Activated naive CD8-positive, alpha-beta T cell treated with anti-CD3 and anti-CD28 coated beads, Interleukin-2, amount 50 U/mL, for 24 hours (primary cell): ENCODE measurements around the gene TGM5.

Source experiments
- ATAC-seq: fragments of 150-1000 bp; cut with Tn5 transposase; one replicate; pipeline ENCODE4 v1.10.0; 2021
- DNase-seq: peaks from one replicate; pipeline ENCODE4 v3.0.0; 2021
- H3K27ac Mint-ChIP-seq: one replicate; pipeline ENCODE4 v1.8.0; 2021; ENCODE audit warnings: mild to moderate bottlenecking, mixed read lengths
- H3K27me3 Mint-ChIP-seq: one replicate; pipeline ENCODE4 v1.8.0; 2021; ENCODE audit warnings: mixed read lengths
- H3K36me3 Mint-ChIP-seq: one replicate; pipeline ENCODE4 v1.8.0; 2021; ENCODE audit warnings: low read depth, mixed read lengths
- H3K4me1 Mint-ChIP-seq: one replicate; pipeline ENCODE4 v1.8.0; 2021; ENCODE audit warnings: mixed read lengths
- H3K4me3 Mint-ChIP-seq: one replicate; pipeline ENCODE4 v1.8.0; 2021; ENCODE audit warnings: mild to moderate bottlenecking, moderate library complexity, mixed read lengths
- H3K9me3 Mint-ChIP-seq: one replicate; pipeline ENCODE4 v1.8.0; 2021; ENCODE audit warnings: mixed read lengths

Gene TGM5

DNA sequence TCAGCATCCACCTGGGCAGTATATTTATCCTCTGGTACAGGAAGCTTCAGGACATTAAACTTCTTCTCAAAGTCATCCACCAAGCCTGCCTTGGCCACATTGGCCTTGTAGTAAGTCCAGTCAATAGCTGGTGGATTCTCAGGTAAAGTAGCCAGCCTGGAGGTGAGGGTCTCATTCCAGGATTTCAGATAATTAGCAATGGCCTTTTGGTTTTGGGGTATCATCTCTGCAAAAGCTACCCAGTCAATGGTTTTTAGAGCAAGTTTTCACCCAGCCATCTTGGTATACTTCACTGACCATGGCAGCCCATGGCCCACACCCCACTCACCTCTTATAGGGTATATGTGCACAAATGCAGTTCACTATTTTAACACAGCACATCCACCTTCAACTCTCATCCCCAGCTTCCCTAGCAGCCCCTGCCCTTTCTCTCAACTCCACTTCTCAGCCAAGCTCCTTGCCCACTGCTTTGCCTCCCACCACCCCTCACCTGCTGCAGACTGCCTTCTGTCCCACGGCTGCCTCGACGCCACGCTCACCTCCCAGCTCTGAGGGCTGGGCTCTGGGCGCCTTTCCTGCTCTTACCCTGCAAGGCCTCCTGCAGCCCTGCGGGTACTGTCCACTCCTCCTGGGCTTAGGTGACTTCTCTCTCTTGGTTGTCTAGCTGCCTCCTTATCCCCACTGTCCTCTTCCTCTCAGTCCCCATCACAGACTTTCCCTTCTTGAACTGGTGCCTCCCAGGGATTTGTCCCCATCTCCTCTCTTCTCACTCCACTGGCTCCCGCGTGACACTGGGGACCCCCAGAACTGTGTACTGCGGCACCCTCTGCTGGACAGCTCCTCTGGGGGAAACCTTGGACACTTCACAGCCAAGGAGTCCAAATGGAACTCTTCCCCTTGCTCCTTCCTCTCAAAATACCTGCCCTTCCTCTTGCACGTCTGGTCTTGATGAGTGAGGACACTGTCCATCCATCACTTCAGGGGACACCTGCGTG, 1.7 kb upstream of the TGM5 start:
- no peaks in the 10 kb centered on the region for H3K36me3 Mint-ChIP-seq
- H3K4me3 Mint-ChIP-seq, result no peak overlapping the region
- H3K27me3 Mint-ChIP-seq, result peaks cover 4% of the 10 kb centered on the region
- H3K27ac Mint-ChIP-seq, result no peak overlapping the region
- peaks cover 10% of the 10 kb centered on the region for H3K4me1 Mint-ChIP-seq
- ATAC-seq, result peak; percentile 76
- peaks cover 6% of the 10 kb centered on the region for H3K9me3 Mint-ChIP-seq
- peak; percentile 58 for DNase-seq

GRCh38 chr15:43267439-43267838, 711 bp upstream of the TGM5 start:
- Mint-ChIP-seq H3K4me1 (peaks cover 10% of the 10 kb centered on the region), H3K27me3 (peaks cover 4% of the 10 kb centered on the region), H3K4me3 (no peak overlapping the region), H3K9me3 (peaks cover 6% of the 10 kb centered on the region), H3K36me3 (no peaks in the 10 kb centered on the region), H3K27ac (no peak overlapping the region)
- no peak for DNase-seq
- ATAC-seq, result no peak

GRCh38 chr15:43266386-43266785, 342 bp downstream of the TGM5 start:
- ATAC-seq (no peak), DNase-seq (no peak)
- H3K36me3 Mint-ChIP-seq, result no peaks in the 10 kb centered on the region
- H3K4me3 Mint-ChIP-seq, result no peak overlapping the region
- no peaks in the 10 kb centered on the region for H3K9me3 Mint-ChIP-seq
- H3K27ac Mint-ChIP-seq, result no peak overlapping the region
- peaks cover 4% of the 10 kb centered on the region for H3K27me3 Mint-ChIP-seq
- H3K4me1 Mint-ChIP-seq, result peaks cover 9% of the 10 kb centered on the region

DNA sequence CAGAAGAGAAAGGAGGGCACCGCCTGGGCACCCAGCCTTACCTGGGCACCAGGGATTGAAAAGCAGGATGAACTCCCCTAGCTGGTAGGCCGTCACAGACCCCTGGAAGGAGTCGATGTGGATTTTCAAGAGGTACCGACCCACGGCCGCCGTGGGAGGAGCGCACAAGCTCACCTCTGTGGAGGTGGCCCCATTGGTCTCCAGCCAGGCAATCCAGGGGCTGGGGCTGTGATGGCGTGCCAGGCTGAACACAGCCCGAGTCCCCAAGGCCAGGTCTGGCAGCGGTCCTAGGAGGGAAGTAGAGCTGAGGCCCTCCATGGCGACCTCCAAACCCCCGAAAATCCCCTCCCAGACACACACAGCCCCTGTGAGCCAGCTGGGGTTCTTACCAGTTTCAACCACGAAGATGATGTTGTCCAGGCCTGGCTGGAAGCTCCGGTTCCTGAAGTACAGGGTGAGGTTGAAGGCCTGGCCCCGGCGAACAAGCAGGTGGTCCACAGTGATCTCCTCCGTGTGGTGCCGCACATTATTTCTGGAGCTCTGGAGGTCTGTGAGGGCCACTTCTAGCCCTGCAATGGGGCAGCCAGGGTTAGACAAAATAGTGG, 6.6 kb downstream of the TGM5 start:
- Mint-ChIP-seq H3K27me3 (no peaks in the 10 kb centered on the region), H3K9me3 (no peaks in the 10 kb centered on the region), H3K36me3 (no peaks in the 10 kb centered on the region), H3K4me1 (no peaks in the 10 kb centered on the region), H3K4me3 (no peak overlapping the region), H3K27ac (no peak overlapping the region)
- DNase-seq (no peak), ATAC-seq (no peak)

DNA sequence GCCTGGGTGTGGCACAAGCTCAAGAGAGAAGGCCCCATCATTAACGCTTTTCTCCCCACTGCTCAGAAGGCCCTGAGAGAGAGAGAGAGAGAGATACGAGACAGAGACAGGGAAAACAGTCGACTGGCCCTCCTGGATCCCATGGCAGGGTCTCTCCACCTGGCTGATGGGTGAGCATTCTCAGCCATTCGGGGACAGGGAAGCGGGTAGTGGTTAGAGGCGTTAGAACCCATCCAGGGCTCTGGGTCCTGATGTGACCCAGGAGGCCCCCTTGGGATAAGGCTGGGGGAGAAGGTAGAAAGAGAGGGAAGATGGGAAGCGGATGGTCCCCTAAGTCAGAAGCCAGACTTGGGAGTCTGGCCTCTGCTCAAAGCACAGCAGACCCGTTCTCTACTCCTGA, 7.9 kb downstream of the TGM5 start:
- Mint-ChIP-seq H3K27me3 (peaks cover 2% of the 10 kb centered on the region), H3K4me1 (peaks cover 9% of the 10 kb centered on the region), H3K36me3 (no peaks in the 10 kb centered on the region), H3K27ac (no peak overlapping the region), H3K9me3 (no peaks in the 10 kb centered on the region), H3K4me3 (no peak overlapping the region)
- DNase-seq, result no peak
- ATAC-seq, result no peak

DNA sequence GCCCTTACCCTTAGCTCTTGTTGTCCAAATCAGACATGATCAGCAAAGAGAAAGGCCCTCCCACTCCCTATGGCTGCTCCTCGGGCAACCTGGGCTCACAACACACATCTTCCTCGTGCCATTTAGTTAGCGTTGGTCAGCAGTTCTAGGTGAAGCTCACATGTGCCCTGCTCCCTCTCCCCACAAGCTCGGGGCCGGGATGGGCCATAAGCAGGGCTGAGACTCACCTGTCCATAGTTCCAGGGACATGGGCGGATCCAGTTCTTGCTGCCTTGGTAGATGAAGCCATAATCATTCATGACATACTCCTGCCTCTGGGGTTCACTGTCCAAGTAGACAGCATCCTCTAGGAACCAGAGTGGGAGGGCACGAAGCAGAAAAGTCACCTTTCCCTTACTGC, 10.4 kb downstream of the TGM5 start:
- Mint-ChIP-seq H3K27me3 (peaks cover 2% of the 10 kb centered on the region), H3K4me3 (no peak overlapping the region), H3K36me3 (no peaks in the 10 kb centered on the region), H3K9me3 (no peaks in the 10 kb centered on the region), H3K27ac (no peak overlapping the region), H3K4me1 (peaks cover 33% of the 10 kb centered on the region)
- ATAC-seq (no peak), DNase-seq (no peak)

DNA sequence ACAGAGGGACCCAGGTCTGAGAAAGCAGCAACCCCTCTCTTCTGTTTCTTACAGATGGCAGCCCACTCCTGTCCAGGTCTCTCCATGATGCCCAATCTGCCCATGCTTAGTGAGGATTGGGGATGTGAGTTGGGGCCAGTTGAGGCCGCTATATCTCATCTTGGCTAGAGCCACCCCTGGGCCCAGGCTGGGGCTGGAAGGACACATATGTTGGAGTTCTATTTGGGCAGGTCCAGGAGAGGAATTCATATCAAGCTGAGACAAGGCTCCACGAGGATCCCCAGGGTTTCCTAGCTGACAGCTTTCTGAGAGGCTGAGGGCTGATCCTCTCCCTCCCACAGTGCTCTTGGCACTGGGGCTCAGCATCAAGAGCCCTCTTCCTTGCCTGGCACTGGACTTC, 11.4 kb downstream of the TGM5 start:
- H3K4me1 Mint-ChIP-seq, result peaks cover 43% of the 10 kb centered on the region
- H3K27ac Mint-ChIP-seq, result no peak overlapping the region
- H3K36me3 Mint-ChIP-seq, result no peaks in the 10 kb centered on the region
- ATAC-seq (no peak), DNase-seq (no peak)
- H3K9me3 Mint-ChIP-seq, result no peaks in the 10 kb centered on the region
- H3K4me3 Mint-ChIP-seq, result no peak overlapping the region
- peaks cover 2% of the 10 kb centered on the region for H3K27me3 Mint-ChIP-seq

GRCh38 chr15:43253431-43254403, 13.0 kb downstream of the TGM5 start:
- peak overlapping the region; percentile 39 for H3K27ac Mint-ChIP-seq
- H3K4me1 Mint-ChIP-seq, result peaks cover 59% of the 10 kb centered on the region
- DNase-seq (peak; percentile 57), ATAC-seq (peak; percentile 58)
- no peaks in the 10 kb centered on the region for H3K9me3 Mint-ChIP-seq
- no peak overlapping the region for H3K4me3 Mint-ChIP-seq
- H3K27me3 Mint-ChIP-seq, result peaks cover 2% of the 10 kb centered on the region
- no peaks in the 10 kb centered on the region for H3K36me3 Mint-ChIP-seq

- Mint-ChIP-seq H3K9me3 (no peaks in the 10 kb centered on the region), H3K4me1 (peaks cover 60% of the 10 kb centered on the region), H3K36me3 (no peaks in the 10 kb centered on the region), H3K4me3 (no peak overlapping the region), H3K27me3 (peaks cover 2% of the 10 kb centered on the region), H3K27ac (peak overlapping the region; percentile 95)
- ATAC-seq, result peak; percentile 50
- peak; percentile 47 for DNase-seq
These were observed 14.9 kb downstream of the TGM5 start for GRCh38 chr15:43251871-43252250.

GRCh38 chr15:43251185-43251870, 15.4 kb downstream of the TGM5 start:
- ATAC-seq (peak; percentile 62), DNase-seq (peak; percentile 38)
- Mint-ChIP-seq H3K27me3 (peaks cover 2% of the 10 kb centered on the region), H3K4me1 (peaks cover 60% of the 10 kb centered on the region), H3K4me3 (no peak overlapping the region), H3K27ac (peak overlapping the region; percentile 95), H3K9me3 (no peaks in the 10 kb centered on the region), H3K36me3 (no peaks in the 10 kb centered on the region)

DNA sequence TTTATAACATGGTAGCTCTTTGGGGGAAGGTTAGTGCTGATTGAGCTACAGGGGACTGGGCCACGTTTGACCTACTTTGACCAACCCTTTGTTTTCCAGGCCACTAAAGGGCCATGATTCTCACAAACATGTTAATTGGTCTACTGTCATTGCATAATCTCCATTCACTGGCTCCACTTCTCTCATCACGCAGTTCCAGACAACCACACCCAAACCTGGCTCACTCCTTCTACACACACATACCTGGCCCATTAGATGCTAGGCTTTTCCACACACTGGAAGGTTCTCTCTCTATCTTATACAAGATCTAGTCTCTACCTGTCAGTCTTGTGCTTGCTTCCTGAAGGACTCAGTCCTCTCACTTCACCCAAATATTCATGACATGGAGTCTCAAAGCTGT, 15.9 kb downstream of the TGM5 start:
- H3K36me3 Mint-ChIP-seq, result no peaks in the 10 kb centered on the region
- ATAC-seq (no peak), DNase-seq (no peak)
- H3K4me1 Mint-ChIP-seq, result peaks cover 60% of the 10 kb centered on the region
- H3K4me3 Mint-ChIP-seq, result no peak overlapping the region
- peaks cover 2% of the 10 kb centered on the region for H3K27me3 Mint-ChIP-seq
- H3K9me3 Mint-ChIP-seq, result no peaks in the 10 kb centered on the region
- peak overlapping the region; percentile 24 for H3K27ac Mint-ChIP-seq

DNA sequence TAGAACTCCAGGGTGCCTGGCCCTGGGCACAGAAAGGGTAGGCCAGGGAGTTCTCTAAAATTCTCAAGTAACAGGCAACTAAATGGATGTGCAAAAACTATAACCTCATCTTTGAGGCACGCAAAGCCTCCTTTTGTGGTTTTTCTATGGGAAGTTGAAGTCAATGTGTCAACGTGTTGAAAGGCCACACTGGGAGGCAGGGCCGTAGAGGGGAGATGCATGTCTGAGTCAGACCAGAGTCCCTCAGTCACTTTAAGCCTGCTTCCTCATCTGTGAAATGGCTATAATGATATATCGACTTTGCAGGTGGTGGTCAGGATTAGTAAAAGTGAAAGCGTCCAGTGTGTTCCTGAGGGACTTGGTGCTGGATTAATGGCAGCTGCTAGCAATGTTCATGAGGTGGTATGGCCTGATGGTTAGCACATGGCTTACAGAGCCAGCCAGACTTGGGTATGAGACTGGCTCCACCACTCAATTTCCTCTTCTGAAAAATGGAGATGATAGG, 17.0 kb downstream of the TGM5 start:
- ATAC-seq (peak; percentile 62), DNase-seq (peak; percentile 48)
- Mint-ChIP-seq H3K27ac (peak overlapping the region; percentile 84), H3K27me3 (peaks cover 2% of the 10 kb centered on the region), H3K36me3 (no peaks in the 10 kb centered on the region), H3K4me1 (peaks cover 60% of the 10 kb centered on the region), H3K9me3 (no peaks in the 10 kb centered on the region), H3K4me3 (peak overlapping the region; percentile 12)

DNA sequence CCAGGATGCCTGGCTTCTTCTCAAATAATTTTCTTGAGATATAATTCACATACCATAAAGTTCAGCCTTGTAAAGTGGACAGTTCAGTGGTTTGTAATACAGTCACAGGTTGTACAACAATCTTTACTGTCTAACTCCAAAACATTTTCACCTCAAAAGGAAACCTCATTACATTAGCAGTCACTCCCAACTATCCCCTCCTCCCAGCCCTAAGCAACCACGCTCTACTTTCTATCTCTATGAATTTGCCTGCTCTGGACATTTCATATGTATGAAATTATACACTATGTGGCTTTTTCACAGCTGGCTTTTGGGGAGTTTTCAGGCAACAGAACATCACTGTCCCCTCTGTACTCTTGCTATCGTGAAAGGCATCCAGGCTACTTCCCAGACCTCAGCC, 17.5 kb downstream of the TGM5 start:
- DNase-seq (no peak), ATAC-seq (no peak)
- H3K36me3 Mint-ChIP-seq, result no peaks in the 10 kb centered on the region
- no peaks in the 10 kb centered on the region for H3K9me3 Mint-ChIP-seq
- peaks cover 4% of the 10 kb centered on the region for H3K27me3 Mint-ChIP-seq
- peak overlapping the region; percentile 84 for H3K27ac Mint-ChIP-seq
- peaks cover 55% of the 10 kb centered on the region for H3K4me1 Mint-ChIP-seq
- H3K4me3 Mint-ChIP-seq, result peak overlapping the region; percentile 12
